ENCODE measurements around the gene RALGDS.

- TF ChIP-seq, protein P1, sequence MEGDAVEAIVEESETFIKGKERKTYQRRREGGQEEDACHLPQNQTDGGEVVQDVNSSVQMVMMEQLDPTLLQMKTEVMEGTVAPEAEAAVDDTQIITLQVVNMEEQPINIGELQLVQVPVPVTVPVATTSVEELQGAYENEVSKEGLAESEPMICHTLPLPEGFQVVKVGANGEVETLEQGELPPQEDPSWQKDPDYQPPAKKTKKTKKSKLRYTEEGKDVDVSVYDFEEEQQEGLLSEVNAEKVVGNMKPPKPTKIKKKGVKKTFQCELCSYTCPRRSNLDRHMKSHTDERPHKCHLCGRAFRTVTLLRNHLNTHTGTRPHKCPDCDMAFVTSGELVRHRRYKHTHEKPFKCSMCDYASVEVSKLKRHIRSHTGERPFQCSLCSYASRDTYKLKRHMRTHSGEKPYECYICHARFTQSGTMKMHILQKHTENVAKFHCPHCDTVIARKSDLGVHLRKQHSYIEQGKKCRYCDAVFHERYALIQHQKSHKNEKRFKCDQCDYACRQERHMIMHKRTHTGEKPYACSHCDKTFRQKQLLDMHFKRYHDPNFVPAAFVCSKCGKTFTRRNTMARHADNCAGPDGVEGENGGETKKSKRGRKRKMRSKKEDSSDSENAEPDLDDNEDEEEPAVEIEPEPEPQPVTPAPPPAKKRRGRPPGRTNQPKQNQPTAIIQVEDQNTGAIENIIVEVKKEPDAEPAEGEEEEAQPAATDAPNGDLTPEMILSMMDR (conservative IDR thresholded peaks at IDR 0.05; ENCODE audit: low read length) = no peak
- no peak for TF ChIP-seq EZH2phosphoT487 (IDR thresholded peaks at IDR 0.05; ENCODE audit: borderline replicate concordance, low read depth, low read length)
These were observed 56.0 kb downstream of the RALGDS start for GRCh38 chr9:133065070-133065388.

Data from OCI-LY7 (cell line).